ENCODE data around the gene YRDC.

The YRDC gene, protein sequence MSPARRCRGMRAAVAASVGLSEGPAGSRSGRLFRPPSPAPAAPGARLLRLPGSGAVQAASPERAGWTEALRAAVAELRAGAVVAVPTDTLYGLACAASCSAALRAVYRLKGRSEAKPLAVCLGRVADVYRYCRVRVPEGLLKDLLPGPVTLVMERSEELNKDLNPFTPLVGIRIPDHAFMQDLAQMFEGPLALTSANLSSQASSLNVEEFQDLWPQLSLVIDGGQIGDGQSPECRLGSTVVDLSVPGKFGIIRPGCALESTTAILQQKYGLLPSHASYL

DNA sequence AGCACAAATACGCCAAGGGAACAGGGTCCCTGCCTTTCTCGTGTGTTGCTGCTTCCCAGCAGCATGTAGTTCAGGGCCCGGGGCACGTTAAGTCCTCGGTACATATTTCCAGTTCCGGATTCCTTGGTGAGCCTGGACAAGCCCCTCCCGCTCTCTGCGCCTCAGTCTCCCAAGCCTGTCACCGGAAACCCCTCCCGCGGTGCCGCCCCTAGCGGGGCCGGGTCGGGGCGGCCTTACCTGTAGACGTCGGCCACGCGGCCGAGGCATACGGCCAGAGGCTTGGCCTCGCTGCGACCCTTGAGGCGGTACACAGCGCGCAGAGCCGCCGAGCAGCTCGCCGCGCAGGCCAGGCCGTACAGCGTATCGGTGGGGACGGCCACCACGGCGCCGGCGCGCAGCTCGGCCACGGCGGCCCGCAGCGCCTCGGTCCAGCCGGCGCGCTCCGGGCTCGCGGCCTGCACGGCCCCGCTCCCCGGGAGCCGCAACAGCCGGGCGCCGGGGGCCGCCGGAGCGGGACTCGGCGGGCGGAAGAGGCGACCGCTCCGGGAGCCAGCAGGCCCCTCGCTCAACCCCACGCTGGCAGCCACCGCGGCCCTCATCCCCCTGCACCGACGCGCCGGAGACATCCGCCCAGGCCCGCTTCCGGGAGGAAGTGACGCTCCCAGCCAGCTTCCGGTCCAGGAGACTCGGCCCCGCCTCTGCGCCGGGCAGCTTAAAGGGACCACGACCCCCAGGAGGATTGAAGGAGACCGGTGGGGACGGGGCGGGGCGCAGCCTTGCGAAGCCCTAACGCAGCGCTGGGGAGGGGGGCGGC, at the start of gene YRDC, which contains the start of gene C1orf122:
YRDC (minus strand) TSS at position 654 of the 814 bp plus-strand sequence; CDS start at position 626, 28 bp downstream.
C1orf122 (plus strand) TSS at position 236 of the 814 bp plus-strand sequence. CDS start 615 bp downstream, outside the sequence.
- peak; percentile 81 to 91 for DNase-seq

DNA sequence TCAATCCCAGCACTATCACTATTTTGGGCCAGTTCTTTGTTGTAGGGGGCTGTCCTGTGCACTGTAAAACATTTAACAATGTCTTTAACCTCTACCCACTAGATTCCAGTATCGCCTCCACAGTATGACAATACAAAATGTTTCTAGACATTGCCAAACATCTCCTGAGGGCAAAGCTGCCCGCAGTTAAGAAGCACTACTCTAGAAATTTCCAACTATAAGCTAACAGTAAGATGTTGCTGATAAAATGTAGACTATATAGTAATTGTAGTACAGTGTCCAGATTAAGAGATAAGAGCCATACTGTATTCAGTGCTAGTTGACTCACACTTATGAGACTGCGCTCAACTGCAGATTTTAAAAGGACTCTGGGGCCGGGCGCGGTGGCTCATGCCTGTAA, 46.4 kb upstream of the YRDC start:
- no peak for DNase-seq

DNA sequence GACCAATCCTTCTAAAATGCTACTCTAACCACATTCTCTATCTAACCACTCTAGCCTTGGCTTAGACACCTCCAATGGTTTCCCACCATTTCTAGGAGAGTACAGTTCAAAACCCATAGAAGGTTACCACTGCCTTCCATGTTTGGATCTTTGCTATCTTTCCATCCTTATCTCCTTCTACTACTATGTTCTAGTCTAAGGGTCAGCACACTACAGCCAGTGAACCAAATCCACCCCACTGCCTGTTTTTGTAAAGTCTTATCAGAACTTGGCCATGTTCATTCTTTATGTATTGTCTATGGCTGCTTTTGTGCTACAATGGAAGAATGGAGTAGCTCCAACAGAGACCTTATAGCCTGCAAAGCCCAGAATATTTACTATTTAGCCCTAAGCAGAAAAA, 45.1 kb upstream of the YRDC start:
- DNase-seq: no peak

DNA sequence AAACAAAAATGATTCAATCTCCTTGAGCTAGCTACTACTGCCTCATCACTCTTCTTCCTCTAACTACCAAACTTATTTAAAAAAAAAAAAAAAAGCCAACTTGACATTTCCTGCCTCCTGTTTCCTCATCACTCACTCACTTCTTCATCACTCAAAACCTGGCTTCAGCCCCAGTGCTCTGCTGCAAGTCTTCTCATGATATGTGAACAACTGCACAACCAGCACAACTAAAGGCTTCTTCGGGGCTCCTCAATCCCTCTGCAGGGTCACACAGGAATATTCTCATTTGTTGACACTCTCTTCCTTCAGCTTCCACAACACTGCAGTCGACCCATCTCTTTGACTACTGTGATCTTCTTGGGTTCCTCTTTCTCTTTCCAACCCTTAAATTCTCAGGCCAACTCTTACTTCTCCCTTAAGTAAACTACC, 43.8 kb upstream of the YRDC start:
- peak; percentile 28 to 57 for DNase-seq

DNA sequence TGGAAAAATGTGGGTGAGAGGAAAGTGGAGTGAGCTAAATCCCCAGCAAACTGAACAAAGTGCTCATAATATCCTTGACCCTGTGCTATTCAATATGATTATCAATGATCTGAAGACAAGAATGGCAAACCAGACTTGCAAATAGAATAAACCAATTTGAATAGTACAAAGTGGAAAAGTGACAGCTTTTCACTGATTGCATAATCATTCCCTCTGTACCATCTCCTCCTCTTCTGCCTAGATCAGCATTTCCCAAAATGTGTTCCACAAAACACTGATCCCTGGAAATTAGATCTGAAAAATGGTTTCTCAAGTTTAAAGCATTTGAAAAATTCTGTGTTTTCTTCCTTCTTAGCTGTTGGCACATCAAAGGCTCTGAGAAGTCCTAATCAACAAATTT, 43.3 kb upstream of the YRDC start:
- DNase-seq: no peak

DNA sequence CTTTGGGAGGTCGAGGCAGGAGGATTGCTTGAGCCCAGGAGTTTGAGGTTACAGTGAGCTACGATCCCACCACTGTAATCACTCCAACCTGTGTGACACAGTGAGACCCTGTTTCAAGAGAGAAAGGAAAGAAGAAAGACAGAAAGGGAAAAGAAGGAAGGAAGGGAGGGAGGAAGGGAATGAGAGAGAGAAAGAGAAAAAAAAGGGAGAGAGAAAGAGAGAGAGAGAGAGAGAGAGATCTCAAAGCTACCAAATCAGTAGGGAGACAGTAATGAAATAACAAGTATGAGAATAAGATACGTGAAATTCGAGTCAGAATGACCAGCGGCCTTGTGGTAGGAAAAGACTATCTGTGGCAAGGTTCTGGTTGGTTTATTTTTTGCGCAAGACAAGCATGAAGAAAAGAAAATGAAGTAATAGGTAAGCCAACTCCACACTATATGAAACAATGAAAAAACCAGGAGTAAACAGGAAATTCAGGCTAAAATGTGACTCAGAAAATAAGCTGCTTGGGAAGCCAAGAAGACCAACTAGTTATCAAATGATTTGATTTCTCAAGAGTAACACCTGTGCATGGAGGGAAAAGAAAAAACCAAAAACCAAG, 42.4 kb upstream of the YRDC start:
- no peak for DNase-seq

DNA sequence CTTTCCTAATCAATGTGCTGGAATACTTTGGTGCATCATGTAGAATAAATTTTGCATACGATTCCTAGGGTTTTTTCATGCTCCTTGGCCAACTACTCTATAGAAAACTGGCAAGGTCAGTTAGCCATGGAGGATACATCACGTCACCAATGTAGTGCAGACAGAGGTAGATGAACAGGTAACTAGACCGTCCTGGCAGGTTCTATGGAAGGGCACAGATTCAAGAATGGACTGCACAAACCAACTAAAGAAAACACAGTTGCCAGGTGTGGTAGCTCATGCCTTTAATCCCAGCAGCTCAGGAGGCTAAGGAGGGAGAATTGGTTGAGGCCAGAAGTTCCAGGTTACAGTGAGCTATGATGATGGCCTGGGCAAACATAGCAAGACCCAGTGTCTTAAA, 41.5 kb upstream of the YRDC start:
- DNase-seq: no peak

DNA sequence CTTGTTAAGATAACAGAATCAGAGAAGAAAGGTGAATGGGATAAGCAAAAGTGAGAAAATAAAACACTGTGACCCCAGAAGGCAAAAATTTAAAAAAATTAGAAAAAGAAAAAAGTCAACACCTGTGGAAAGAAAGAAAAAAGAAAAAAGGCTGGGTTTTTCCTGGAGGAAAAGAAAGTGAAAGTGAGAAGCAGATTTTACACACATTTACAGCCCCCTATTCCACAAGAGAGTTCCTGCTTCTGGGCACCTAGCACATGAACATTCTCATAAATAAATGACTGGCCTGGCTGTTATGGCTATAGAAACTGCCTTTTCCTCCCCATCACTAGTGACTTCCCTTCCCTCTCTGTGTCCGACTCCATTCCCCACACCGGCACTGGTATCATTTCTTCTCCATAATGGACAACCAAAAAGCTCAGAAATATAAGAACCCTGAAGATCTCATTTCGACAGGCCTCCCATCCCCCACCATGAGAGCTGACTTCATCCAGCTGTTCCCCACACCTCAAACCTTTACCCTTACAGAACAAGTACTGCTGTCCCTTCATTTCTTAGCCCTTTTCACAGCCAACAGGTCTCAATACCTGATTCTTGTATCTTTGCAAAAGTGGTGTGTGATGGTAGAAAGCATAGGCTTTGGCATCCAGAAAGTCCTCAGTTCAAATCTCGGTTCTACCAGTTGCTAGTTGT, 38.8 kb upstream of the YRDC start:
- peak in 1 of 2 donors; percentile 35 for DNase-seq

DNA sequence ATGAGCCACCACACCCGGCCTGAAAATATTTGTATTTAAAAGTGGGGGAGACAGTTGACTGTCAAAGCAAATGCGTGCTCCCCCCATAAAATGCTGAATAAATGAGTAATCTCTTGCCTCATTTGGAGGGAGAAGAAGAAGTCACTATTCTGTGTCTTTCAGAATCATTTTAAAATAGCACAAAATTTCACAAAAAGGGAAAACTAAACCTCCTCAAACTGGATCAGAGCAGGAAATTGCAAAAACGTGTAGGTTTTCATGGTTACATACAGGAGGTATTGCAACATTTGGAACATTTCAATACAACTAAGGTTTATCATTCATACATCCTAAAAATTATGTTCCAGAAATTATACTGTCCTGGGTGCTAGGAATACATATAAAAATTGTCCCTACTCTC, 37.8 kb upstream of the YRDC start:
- no peak for DNase-seq

DNA sequence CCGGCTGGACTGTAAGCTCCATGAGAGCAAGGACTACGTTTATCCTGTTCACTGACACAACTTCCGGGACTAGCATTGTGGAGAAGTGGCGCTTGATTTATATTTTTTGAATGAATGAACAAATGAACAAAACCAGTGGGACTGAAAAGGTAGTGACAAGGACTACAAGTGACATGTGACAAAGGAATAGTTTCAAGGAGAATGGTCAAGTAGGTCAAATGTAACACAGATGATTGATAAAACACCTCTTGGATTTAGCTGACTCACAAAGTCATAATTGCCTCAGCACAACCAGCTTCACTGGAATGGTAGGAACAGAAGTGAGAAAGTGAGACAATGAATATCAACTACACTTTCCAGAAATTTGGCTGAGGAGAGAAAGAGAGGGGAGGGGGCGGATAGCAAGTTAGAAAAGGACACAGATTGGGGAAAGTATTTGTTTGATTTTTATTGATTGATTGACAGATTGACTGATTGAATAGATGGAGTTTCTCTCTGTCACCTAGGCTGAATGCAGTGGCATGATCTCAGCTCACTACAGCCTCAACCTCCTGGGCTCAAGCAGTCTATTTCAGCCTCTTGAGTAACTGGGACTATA, 37.1 kb upstream of the YRDC start:
- DNase-seq: no peak

DNA sequence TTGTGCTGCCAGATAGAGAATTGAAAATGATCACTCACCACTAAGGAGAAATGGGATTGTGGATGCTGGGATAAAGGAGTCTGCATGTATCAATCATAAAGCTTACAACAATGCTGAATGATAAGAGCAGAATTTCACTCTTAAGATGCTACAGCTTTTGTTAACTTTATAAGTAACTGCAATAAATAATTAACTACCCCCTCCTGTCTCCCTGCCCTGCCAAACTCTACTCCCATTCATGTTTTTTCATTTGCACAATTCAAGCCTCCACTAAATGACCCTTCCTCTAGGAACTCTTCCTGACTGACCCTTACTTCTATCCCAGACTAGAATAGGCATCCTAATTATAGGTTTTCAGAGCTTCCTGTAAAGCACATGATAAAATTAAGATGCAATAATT, 36.5 kb upstream of the YRDC start:
- no peak for DNase-seq

DNA sequence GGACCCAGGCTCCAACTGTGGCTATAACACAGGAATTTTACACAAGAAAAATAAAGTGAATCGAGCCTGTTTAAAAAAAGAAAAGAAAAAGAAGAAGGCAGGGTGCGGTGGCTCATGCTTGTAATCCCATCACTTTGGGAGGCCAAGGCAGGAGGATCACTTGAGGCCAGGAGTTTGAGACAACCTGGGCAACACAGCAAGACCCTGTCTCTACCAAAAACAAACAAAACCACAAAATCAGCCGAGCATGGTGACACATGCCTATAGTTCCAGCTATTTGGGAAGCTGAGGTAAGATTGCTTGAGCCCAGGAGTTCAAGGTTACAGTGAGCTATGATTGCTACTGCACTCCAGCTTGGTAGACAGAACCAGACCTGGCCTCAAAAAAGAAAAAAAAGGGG, 33.6 kb upstream of the YRDC start:
- DNase-seq: no peak

DNA sequence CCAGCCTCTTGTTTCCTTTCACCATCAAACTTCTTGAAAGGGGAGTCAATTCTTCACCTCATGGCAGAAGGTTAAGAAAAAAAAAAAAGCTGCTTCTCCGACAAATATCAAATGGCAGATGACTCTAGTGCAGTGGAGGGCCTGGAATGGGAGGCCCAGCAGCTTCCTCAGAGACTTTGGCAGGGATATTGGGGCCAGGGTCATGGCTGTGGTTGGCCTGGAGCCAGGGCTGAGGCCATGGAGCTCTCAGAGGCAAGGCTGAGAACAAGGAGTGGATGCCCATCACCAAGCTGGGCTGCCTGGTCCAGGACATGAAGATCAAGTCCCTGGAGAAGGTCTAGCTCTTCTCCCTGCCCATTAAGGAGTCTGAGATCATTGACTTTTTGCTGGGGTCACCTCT, 32.7 kb upstream of the YRDC start:
- DNase-seq: no peak

DNA sequence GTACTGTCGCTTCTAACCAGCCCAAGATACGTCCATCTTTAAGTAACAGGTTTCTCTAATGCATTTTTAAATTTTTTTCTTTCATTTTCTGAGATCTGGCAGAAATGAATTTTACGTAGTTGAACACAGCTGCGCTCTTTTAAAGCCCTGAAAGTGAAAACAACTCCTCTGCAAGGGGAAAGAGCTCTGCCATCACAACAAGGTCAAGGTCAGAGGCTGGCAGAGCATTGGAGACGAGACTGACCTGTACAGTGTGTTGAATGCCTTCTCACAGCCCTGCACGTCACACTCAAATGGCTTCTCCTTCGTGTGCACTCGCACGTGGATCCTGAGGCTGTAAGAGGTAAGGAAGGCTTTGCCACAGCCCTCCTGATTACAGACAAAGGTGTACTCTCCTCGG, 31.7 kb upstream of the YRDC start:
- no peak for DNase-seq

DNA sequence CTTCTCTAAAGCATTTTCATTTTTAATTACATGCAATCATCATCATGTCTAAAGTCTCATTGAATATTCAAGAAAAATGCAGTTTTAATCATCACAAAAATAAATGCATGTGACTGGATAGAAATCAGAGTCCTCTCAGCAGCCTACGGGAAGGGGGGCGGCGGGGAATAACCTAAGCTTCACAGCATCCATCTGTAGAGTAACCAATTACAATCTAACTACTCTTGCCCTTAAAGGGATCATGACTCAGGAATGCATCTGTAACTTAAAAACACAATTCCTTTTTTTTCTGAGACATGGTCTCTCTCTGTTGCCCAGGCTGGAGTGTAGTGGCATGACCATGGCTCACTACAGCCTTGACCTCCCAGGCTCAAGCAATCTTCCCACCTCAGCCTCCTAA, 28.8 kb upstream of the YRDC start:
- DNase-seq: no peak

DNA sequence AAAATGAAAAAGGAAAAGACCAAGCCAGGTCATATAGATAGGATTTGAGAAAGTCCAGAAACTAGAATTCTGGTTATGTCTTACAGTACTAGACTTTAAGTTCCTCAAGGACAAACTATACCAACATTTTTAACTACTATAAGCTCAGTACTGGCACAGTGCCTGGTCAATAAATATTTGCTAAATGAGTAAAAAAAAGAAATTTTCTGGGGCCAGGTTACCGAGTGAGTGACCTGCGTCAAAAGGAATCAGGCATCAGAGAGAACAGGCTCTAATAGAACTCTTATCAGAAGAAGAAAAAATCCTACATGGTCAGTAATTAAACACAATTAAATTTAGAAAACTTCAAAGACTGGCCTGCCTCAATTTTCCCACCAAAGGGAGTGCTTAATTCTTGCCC, 23.8 kb upstream of the YRDC start:
- no peak for DNase-seq

DNA sequence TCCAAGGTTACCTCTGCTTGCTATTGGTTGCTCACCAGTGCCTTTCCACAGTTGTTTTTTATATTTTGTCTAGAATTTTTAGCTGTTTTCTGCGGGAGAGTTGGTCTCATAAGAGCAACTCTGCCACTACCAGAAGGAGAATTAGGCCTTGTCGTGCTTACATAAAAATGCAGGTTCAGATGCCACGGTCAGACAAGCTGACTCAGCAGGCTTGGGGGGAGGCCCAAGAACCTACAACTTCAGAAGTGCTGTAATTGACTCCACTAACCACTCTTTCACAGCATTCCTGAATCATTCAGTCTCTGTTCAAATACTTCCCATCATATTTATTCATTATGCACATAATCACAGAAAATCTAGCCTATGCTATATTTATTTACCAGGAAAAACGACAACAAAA, 23.1 kb upstream of the YRDC start:
- no peak for DNase-seq

DNA sequence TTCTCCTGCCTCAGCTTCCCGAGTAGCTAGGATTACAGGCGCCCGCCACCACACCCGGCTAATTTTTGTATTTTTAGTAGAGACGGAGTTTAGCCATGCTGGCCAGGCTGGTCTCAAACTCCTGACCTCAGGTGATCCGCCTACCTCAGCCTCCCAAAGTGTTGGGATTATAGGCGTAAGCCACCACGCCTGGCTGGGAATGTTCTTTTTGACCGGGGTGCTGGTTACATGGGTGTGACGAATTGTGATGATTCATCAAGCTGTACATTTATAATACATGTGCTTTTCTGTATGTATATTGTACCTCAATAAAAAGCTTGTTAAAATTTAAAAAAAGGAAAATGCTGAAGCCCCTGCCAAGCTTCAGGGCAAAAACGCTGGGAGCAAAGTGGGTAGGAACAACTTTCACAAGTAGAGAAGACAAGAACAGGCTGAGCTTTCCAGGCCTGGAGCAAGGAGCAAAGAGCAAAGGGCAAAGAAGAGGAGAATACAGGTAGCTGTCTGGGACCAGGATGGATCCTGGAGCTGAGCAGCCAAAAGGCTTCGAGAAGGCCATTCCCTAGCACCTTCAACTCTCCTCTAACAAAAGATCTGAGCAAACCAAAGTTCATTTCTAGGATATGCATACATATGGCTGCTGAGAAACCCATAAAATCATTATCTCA, 20.5 kb upstream of the YRDC start:
- DNase-seq: no peak

DNA sequence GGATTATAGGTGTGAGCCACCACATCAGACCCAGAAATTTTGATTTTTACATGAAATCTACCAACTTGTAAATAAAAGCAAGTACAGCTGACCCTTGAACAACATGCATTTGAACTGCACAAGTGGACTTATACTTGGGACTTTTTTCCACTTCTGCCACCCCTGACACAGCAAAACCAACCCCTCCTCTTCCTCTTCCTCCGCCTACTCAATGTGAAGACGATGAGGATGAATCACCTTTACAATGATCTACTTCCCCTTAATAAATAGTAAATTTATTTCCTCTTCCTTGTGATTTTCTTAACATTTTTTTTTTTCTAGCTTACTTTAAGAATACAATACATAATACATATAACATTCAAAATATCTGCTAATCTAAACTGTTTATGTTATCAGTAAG, 17.5 kb upstream of the YRDC start:
- no peak for DNase-seq

DNA sequence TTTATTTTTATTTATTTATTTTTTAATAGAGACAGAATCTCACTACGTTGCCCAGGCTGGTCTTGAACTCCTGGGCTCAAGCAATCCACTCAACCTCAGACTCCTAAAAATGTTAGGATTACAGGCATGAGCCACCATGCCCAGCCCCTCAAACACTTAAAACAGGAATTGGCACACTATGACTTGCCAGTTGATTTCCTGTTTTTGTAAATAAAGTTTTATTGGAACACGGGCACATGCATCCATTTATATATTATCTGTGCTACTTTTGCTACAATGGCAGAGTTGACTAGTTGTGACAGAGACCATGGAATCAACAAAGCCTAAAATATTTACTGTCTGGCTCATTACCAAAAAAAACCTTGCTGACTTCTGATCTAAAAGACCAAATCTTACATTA, 16.0 kb upstream of the YRDC start:
- no peak for DNase-seq

DNA sequence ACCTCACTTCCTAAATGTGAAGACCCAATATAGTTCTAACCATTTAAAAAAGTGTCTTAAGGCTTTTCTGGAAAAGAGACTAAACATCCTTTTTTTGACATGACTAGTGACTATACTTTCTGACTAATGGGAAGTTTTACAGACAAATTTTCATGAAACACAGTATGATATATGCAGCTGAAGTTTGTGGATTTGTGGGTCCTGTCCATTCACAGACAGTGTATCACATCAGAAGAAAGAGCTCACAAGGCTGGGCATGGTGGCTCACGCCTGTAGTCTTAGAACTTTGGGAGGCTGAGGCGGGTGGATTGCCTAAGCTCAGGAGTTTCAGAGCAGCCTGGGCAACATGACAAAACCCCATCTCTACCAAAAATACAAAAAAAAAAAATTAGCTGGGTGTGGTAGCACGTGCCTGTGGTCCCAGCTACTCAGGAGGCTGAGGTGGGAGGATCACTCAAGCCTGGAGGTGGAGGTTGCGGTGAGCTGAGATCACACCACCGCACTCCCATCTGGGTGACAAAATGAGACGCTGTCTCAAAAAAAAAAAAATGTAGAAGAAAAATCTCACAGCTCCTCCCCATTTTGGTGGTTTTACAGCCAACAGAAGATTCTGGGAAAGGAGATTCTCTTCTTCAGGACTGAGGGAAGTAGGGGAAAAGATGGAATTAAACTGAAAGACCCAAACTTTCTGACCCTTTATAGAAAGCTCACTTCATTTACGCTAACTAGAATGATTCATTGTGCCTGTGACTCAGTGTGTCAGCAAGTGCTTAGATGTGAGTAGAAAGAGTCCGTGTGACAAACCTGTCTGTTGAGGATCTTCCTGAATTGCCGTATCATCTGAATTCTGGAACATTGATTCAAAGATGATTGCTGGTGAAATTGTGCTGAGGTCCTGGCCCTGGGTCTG, 15.2 kb upstream of the YRDC start:
- DNase-seq: no peak
